ENCODE results near the gene PELI1. TPM values are rescaled to one million over a fixed set of nuclear protein-coding genes. Genes with fewer than 3 reads are reported as not detected.
A peak's percentile ranks its signal among the peaks of the same experiment; 100 is the strongest.

The PELI1 gene
- total RNA-seq, 1 experiment from 2014 or later = 61.0 TPM

GRCh38 chr2:64153811-64154210 lies 9.6 kb upstream of the PELI1 start:
- no peak overlapping the region for H3T11ph ChIP-seq (ENCODE audit: low read length)
- H3K9me3 Mint-ChIP-seq = no peaks in the 10 kb centered on the region

More at GRCh38 chr2:64153811-64154210, 9.6 kb upstream of the PELI1 start:
- Mint-ChIP-seq H3K27me3 (ENCODE audit: low read depth) (no peaks in the 10 kb centered on the region), H3K36me3 (ENCODE audit: insufficient read depth in 1 of 3, low read depth in 3 of 3) (no peaks in the 10 kb centered on the region), H3K4me3 (no peak overlapping the region; a peak in 1 of 5 replicates), H3K27ac (peak overlapping the region in 1 of 3 experiments; percentile 46; a peak in 1 of 7 replicates), H3K4me1 (peaks cover 10 to 13% of the 10 kb centered on the region in 2 experiments)
- no peak overlapping the region for H3K23ac ChIP-seq (ENCODE audit: insufficient read length, low read depth, low read length)
- no peaks in the 10 kb centered on the region for H4K20me1 ChIP-seq (ENCODE audit: control insufficient read depth, insufficient read depth, insufficient read length)
- no peak overlapping the region for H3K27ac ChIP-seq (ENCODE audit: insufficient read length, low read depth, low read length)
- no peaks in the 10 kb centered on the region for H3K23me2 ChIP-seq (ENCODE audit: insufficient read length, low read depth, low read length, poor library complexity, severe bottlenecking)
- no CpG with 5 or more reads among the region's 4 CpGs for WGBS (ENCODE audit: extremely low coverage, insufficient read length, low lambda C conversion rate)
- H2AFZ ChIP-seq (ENCODE audit: low read length) = no peak overlapping the region
- no peak overlapping the region for H3K4me2 ChIP-seq (ENCODE audit: insufficient read depth, insufficient read length, low read length)
- no peak overlapping the region for H3K14ac ChIP-seq (ENCODE audit: insufficient read depth, low read length)
- H3K79me2 ChIP-seq (ENCODE audit: insufficient read depth, low read length) = no peaks in the 10 kb centered on the region
- no peak overlapping the region for H4K91ac ChIP-seq (ENCODE audit: insufficient read length, low read depth, low read length)
- H2BK12ac ChIP-seq (ENCODE audit: insufficient read length, low read depth, low read length) = no peak overlapping the region
- no peak overlapping the region for H2BK15ac ChIP-seq (ENCODE audit: low read depth, low read length)
- no peak overlapping the region for H3K18ac ChIP-seq (ENCODE audit: insufficient read length, low read depth, low read length)
- no peak overlapping the region for H4K8ac ChIP-seq (replicated peaks; ENCODE audit: insufficient read length, low read depth, low read length)
- H2BK20ac ChIP-seq (ENCODE audit: low read depth, low read length, poor library complexity, severe bottlenecking) = no peak overlapping the region
- H3K79me1 ChIP-seq (ENCODE audit: insufficient read depth, low read depth, low read length, poor library complexity, severe bottlenecking) = no peaks in the 10 kb centered on the region
- H3K27me3 ChIP-seq (ENCODE audit: insufficient read depth, low read length) = no peaks in the 10 kb centered on the region
- no peak for DNase-seq
- no peak for TF ChIP-seq CTCF (conservative IDR thresholded peaks at IDR 0.05)
- H3K4me1 ChIP-seq (ENCODE audit: insufficient read depth, low read length) = peaks cover 2% of the 10 kb centered on the region; the same call in 1 of the 2 replicates
- H2BK120ac ChIP-seq (ENCODE audit: low read depth, low read length, poor library complexity, severe bottlenecking) = no peak overlapping the region
- H3K9ac ChIP-seq (ENCODE audit: extremely low read depth, insufficient read length, low read length) = no peak overlapping the region
- H3K9me3 ChIP-seq (ENCODE audit: control insufficient read depth, low read depth, low read length) = no peaks in the 10 kb centered on the region
- no peak overlapping the region for H3K4ac ChIP-seq (ENCODE audit: low read depth, low read length)
- no peak overlapping the region for H2BK5ac ChIP-seq (ENCODE audit: insufficient read length, low read length)
- H2AK5ac ChIP-seq (ENCODE audit: insufficient read length, low read length) = no peak overlapping the region
- H4K5ac ChIP-seq (ENCODE audit: insufficient read length, low read depth, low read length) = no peak overlapping the region
- no peak overlapping the region for H3K56ac ChIP-seq (ENCODE audit: insufficient read length, low read depth, low read length)

All from H9 (cell line).